GM21526 (cell line): ENCODE data around the gene UIMC1.

Source experiments
- ATAC-seq: cut with Tn5 transposase; IDR thresholded peaks from one replicate; pipeline ENCODE4 v1.9.1; 2021; ENCODE audit warnings: moderate library complexity; ENCODE audit not compliant: unreplicated experiment, low FRiP score

The UIMC1 gene

GRCh38 chr5:176906126-176906525, 100.5 kb downstream of the UIMC1 start:
- ATAC-seq, result no peak

GRCh38 chr5:176904276-176904675, 102.3 kb downstream of the UIMC1 start:
- ATAC-seq, result no peak

GRCh38 chr5:176902911-176903664, 103.5 kb downstream of the UIMC1 start:
- no peak for ATAC-seq

GRCh38 chr5:176902102-176902814, 104.3 kb downstream of the UIMC1 start:
- no peak for ATAC-seq

GRCh38 chr5:176901260-176902101, 105.1 kb downstream of the UIMC1 start:
- peak; percentile 60 for ATAC-seq

GRCh38 chr5:176900780-176901204, 105.8 kb downstream of the UIMC1 start:
- ATAC-seq, result no peak

- ATAC-seq, result no peak
Observed at GRCh38 chr5:176899946-176900779, 106.4 kb downstream of the UIMC1 start.

GRCh38 chr5:176899296-176899891, 107.2 kb downstream of the UIMC1 start, which contains the start of gene HK3:
HK3 (minus strand) TSS chr5:176899346; CDS start chr5:176896159, 3,187 bp downstream.
- ATAC-seq, result no peak

GRCh38 chr5:176897263-176897662, 109.3 kb downstream of the UIMC1 start:
- no peak for ATAC-seq

- ATAC-seq, result no peak
Observed at GRCh38 chr5:176895831-176896230, 110.7 kb downstream of the UIMC1 start.

GRCh38 chr5:176894298-176894697, 112.3 kb downstream of the UIMC1 start:
- ATAC-seq, result no peak

GRCh38 chr5:176892663-176893062, 113.9 kb downstream of the UIMC1 start:
- no peak for ATAC-seq

GRCh38 chr5:176891331-176891958, 115.1 kb downstream of the UIMC1 start:
- ATAC-seq, result no peak

- no peak for ATAC-seq
Observed at GRCh38 chr5:176890455-176891330, 115.9 kb downstream of the UIMC1 start.

- no peak for ATAC-seq
Observed at GRCh38 chr5:176889321-176890280, 117.0 kb downstream of the UIMC1 start.

GRCh38 chr5:176888865-176889165, 117.8 kb downstream of the UIMC1 start:
- no peak for ATAC-seq
